Measurements from ENCODE around the gene IRF8.

IRF8 gene

DNA sequence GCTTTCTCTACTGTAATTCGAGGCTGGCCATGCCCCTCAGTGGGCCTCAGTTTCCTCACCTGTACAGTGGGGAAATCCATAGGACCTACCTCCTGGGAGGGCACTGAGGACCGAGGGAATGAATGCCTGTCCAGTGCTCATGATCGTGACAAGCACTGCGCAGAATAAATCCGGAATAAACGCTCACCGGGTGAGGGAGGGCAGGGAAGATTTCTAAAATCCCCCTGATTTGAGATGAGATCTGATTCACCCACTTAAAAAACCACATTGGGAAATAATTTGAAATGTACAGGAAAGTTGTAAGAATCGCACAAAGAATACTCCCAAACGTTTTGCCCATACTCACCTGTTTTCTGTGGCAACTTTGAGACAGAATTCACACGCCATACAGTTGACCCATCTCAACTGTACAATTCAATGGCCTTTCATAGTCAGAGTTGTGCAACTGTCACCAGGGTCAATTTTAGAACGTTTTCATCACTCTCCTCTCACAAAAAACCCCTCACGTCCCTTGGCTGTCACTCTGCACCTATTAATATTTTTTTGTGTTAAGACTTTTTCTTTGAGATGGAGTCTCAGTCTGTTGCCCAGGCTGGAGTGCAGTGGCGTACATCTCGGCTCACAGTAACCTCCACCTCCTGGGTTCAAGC, 49.8 kb downstream of the IRF8 start:
- no peak for DNase-seq
- intact Hi-C loops (cut with DNase I), result no loop called here

DNA sequence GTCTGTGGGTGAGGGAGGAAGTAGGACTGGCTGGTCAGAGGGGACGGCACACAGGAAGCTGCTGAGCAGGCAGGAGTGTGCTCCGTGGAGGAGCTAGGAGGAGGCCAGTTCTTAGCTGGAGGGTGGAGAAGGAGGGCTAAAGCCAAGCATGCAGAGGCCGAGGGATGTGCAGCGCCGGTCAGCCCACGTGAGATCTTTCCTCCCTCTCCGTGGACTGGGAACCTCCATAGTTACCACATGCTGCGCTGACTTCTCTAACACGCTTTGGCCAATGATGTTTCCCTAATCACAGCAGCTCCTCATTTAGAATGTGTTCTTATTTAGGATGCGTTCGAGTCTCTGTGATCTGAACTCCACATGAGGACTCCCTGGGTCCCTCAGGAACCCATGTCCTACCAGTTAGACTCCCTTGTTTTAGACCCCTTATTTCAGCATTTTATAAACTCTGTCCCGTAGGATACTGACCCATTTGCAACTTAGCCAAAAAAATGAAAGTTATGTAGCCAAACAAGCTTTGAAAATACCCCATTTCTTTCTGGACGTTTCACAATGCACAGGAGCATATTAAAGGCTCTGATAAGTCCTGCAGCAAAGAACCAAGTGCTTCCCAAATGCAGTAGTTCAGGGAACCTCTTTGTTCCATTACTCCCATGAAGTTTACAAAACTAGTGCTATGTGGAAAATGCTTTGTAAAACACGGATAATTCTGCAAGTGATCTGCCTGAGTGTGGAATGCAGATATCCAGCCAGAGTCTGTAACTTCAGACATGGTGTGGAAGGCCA, 51.4 kb downstream of the IRF8 start:
- DNase-seq, result no peak
- intact Hi-C loops (cut with DNase I), result no loop called here

DNA sequence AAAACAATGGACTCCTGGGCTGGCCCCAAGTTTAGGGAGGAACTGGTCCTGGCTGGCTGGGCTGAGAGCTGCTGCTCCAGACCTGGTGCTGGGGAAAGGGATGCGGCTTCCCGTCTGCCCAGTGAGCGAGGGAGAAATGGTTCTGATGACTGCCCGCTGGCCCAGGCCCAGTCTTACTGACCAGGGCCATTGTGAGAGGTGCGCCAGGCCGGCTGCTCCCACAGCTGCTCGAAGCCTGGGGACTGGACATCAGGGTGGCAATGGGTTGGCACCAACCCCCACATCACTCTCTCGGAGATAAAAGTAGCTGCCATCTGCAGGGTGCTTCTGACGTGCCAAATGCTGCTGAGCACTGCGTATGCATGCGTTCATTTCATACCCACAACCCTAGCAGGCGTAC, 53.2 kb downstream of the IRF8 start:
- intact Hi-C loops (cut with DNase I), result no loop called here
- DNase-seq, result no peak

DNA sequence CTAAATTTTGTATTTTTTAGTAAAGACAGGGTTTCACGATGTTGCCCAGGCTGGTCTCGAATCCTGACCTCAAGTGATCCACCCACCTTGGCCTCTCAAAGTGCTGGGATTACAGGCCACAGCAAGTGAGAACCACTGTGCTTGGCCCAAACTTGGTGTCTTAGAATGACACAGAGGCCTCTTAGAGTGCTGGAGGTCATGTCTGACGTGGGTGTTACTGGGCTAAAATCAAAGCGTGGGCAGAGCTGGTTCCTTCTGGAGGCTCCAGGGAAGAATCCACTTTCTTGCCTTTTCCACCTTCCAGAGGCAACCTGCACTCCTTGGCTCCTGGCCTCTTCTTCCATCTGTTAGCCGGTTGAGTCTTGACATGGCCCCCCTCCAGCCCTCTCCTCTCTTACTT, 53.8 kb downstream of the IRF8 start:
- peak in 1 of 10 donors; percentile 8 for DNase-seq
- intact Hi-C loops (cut with DNase I), result no loop called here

DNA sequence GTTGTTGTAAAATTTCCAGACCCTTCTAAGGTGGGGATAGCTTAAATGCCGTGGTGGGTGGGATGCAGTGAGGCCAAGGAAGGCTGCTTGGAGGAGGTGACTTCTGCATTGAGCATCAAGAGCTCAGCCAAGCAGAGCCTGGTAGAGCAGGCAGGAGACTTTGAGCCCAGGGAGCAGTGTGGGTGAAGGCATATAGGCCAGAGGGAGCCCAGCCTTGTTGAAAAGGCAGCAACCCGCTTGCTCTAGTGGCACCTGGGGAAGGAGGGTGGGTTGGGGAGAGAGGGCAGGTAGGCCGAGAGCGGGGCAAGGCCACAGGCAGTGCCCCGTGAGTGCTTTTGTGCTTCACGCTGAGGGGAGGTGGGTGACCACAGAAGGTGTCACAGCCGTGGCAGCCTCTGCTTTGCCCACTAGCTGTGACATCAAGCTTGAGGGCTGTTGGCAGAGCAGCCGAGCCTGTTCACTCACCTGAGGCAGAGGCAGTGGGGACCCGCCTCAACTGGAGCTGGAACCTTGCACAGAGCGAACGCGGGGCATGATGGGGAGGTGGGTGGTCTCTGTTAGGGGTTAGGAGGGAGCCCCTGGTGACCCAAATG, 56.1 kb downstream of the IRF8 start:
- intact Hi-C loops (cut with DNase I), result no loop called here
- DNase-seq, result peak in 2 of 10 donors; percentile 32 to 38

DNA sequence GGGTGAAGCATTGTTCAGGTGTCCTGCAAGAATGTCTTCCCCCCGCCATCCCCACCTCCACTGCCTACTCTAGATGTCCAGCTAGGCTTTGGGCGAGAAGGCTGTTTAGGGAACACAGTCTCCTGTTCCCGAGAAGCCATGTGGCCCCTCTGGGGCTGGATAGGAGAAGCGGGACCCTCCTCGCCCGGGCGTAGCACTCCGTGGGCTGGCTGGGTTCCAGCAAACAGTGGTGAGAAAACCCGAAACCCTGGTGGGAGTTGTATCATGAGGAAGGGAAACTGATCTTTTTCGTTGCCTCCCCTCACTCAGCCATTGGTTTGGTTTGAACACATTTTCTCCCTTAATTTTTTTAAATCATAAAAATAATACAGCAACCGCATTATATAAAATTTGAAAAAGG, 56.6 kb downstream of the IRF8 start:
- intact Hi-C loops (cut with DNase I), result no loop called here
- DNase-seq, result peak in 2 of 10 donors; percentile 44 to 61

DNA sequence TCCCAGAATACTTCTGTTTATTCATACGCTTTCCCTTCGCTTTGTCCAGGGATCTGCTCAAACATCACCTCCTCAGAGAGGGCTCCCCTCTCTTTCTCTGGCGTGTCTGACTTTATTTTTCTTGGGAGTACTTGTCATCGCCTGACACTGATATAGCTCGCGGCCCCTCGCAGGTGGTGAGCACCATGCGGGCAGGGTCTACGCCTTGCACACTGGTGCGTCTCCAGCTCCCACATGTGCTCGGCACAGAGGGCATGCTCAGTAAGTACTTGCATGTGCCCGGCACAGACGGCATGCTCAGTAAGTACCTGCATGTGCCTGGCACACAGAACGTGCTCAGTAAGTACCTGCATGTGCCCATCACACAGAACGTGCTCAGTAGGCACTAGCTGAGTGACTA, 57.5 kb downstream of the IRF8 start:
- intact Hi-C loops (cut with DNase I), result no loop called here
- peak in 1 of 10 donors; percentile 77 for DNase-seq

DNA sequence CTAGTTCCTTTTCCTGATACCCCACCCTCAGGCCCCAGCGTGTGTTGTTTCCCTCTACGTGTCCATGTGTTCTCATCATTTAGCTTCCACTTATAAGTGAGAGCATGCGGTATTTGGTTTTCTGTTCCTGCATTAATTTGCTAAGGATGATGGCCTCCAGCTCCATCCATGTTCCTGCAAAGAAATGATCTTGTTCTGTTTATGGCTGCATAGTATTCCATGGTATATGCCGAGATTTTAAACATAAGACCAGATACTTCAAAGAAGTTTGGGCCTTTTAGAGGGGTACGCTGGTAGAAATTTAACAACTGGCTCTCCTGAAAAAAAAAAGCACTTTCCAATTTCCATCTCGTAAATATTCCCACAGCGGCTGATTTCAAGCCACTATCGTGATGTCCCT, 59.8 kb downstream of the IRF8 start:
- no peak for DNase-seq
- intact Hi-C loops (cut with DNase I), result no loop called here

DNA sequence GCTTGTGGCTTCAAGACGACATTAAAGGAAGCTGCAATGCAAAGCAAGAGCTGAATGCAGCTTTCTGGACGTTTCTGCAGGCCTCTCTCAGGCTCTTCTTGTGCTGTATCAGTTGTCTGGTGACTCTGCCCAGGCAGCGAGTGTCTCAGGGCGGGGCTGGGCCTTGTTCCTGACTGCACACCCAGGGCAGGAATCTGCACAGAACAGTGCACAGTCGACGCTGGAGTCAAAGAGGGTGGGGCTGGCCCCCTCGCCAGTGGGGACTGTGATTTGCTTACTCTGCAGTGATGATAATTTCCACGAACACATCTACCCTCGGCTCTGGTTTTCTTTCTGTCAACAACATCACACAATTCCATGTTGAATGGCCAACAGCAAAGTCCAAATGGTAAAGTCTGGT, 60.7 kb downstream of the IRF8 start:
- no peak for DNase-seq
- intact Hi-C loops (cut with DNase I), result no loop called here

DNA sequence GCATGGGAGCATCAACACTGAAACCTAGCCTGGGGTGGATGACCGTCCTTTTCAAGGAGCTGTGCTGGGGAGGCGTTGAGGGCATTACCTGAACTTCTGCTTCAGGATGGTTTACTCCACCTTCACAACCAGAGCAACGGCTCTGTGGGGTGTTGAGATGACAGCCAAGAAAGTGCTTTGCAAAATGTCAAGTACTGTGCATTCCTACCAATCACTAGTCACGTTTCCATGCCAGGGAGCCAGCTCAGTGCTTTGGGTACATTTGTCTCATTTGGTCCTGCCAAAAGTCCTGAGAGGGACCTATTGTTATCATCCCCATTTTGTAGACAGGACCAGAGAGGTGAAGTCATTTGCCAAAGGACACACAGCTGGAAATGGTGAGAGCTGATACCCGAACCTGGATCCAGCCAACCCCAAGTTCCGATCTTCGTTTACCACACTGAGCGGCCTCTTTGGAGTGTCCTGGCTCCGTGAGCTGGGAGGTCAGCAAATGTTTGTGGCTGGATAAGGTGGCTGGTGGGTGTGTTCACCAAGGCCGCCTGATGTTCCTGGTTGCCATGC, 61.6 kb downstream of the IRF8 start:
- intact Hi-C loops (cut with DNase I), result no loop called here
- peak in 1 of 10 donors; percentile 25 for DNase-seq

DNA sequence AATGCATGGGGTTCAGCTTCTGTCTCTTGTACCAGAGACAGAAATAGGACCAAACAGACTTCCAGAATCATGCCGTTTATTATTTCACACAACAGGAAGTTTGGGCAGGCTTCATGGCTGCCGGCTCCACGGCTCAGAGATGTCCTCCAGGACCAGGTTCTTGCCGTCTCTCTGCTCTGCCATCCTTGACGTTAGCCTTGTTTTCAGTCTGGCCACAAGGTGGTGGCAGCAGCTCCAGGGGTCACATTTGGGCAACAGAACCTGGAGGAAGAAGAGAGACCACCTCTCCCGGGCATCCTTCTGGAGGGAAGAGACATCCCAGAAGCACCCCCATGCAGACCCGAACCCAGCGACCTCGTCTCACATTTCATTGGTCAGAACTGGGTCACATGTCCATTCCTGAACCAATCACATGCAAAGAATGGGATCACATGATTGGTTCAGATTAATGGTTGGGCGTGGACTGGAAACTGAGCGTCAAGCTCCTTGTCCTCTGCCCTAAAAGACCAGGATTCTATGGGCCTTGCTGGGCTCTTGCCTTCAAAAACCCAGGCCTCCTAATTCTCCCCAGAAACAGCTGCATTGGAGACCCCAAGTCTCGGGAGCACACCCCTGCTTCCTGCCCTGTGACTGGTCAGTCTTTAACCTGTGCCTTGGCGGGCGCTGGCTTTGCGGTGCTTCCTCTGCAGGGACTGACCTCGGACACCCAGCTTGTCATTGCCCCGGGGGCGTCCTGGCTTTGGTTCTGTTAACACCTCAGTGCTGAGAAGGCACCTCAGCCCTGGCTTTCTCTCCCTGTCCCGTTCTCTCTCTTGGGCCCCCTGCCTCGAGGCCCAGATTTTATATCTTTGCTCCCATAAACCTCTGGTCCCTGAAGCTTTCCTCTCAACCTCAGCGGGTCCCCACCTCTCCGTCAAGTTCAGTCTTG, 63.3 kb downstream of the IRF8 start:
- DNase-seq, result peak in 1 of 10 donors; percentile 65
- intact Hi-C loops (cut with DNase I), result no loop called here

DNA sequence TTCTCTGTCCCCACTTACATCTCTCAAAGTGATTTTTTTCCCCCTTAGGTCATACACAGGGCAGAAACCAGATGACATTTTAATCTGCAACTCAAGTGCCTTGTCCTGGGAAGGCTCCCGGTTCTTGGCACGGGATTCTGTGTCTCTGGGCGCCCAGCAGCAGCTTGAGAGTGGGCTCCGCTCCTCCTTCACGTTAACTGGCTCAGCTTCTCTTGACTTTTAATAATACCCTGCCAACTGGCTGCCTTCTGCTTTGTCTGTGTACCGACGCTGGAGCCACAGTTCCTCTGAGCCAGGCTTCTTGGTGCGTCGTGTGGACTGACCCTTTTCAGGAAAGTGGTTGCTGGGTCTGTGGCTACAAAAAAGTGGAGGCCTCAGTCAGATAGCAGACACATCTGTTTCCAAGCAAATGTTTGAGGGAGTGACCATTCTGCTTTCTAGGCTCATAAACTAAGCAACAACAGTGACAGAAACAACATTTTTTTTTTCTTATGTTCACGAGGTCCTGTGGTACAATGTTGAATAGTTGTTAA, 64.9 kb downstream of the IRF8 start:
- intact Hi-C loops (cut with DNase I), result no loop called here

DNA sequence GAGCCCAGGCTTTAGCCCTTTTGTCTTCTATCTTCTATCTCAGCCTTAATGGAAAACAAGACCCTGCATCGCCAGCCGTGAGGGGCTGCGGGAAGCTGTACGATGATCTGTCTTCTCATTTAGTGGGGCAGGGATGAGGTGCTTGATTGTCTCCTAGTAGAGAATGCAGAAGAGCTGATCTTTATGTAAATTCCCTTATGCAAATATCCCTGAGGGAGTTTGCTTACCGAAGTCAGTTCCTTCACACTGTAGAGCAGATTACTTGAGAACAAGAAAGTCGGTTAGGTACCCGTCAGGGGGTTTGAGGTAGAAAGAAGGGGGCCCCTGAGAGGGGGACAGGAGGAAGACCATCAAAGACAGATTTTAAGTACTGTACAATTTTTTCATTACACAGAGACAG, 66.2 kb downstream of the IRF8 start:
- peak in 1 of 10 donors; percentile 19 for DNase-seq
- intact Hi-C loops (cut with DNase I), result no loop called here

More for the DNA sequence above, 64.9 kb downstream of the IRF8 start:
- peak in 2 of 10 donors; percentile 23 to 76 for DNase-seq

DNA sequence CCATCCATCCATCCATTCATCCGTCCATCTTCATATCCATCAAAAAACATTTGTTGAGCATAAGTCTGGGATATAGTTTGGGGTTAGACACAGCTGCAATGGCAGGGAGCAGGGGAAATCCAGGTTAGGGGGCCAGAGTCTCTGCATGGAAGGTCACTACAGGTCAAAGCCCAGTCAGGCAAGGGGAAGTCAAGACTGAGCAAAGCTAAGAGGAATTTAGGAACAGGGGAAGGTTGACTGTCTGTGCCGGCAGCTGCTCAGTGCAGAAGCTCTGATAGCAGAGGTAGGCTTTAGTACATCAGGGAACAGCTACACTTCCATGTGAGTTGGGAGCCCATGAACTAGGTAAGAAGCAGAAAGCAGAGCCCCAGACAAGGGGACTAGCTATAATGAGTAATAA, 68.1 kb downstream of the IRF8 start:
- peak in 1 of 10 donors; percentile 3 for DNase-seq
- intact Hi-C loops (cut with DNase I), result no loop called here

DNA sequence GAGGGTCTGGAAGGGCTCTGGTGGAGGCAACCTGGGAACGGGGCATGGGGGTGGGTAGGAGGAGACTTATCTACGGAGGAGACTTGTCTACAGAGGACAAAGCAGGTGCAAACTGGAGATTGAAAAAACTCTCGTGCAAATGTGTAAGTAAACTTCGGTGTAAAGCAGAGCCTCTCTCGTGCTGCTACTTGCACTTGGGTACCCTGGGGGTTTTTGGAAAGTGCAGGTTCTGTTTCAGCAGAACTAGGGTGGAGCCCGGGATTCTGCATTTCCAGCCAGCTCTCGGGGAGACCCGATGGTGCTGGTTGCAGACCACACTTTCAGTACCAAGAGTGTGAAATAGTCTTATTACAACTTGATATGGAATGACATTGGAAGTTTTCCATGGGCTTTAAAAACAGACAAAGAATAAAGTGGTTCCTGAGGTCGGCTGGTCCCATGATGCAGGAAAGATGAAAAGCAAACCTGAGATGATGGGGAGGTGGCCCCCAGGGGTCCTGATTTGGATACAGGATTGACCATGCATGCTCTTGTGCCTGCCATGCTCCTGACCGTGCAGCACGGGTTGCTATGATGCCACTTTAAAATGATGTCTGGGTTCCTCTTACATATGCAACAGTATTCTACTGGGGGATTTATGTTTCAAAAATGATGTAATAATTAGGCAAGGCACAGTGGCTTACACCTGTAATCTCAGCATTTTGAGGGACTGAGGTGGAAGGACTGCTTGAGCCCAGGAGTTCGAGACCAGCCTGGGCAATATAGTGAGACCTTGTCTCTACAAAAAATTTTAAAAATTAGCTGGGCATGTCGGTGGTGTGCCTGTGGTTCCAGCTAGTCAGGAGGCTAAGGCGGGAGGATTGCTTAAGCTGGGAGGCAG, 69.3 kb downstream of the IRF8 start:
- DNase-seq, result peak in 1 of 10 donors; percentile 4
- intact Hi-C loops (cut with DNase I), result no loop called here

DNA sequence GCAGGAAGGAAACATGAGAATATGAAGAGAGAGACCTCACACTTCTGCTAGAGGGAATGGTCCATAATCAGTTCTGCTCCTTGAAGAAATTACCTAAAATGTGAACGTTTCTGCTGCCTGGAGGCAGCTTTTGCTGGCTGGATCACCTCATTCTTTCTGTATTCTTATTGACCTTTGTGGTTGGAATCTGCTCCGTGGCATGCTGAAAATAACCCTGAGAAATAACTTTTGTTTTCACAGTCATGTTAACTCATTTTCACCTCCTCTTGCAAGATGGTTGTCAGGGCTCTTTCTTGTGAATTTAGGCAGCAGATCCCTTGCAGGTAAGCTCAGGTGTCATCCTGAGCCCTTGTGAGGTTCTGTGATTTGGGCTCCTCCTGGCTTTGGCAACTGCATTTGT, 70.2 kb downstream of the IRF8 start:
- DNase-seq, result no peak
- intact Hi-C loops (cut with DNase I), result no loop called here

DNA sequence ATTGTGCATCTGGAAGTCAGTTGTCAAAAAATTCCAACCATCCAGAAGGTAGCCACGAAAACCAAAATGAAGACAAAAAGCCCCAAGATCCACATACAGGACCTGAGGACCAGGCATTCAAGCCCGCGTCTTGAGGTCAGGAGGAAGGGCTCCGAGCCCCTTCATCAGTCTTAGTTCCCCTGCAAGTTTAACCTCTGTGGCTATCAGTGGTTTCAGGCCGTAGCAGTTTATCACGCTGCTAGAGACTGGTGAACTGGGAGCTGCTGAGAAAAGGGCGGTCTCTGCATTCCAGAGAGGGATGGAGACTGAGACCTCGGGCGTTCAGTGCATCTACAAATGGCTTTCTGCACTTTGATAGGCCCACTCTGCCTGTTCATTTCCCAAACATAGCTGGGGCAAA, 70.6 kb downstream of the IRF8 start:
- intact Hi-C loops (cut with DNase I), result no loop called here
- peak in 1 of 10 donors; percentile 11 for DNase-seq

DNA sequence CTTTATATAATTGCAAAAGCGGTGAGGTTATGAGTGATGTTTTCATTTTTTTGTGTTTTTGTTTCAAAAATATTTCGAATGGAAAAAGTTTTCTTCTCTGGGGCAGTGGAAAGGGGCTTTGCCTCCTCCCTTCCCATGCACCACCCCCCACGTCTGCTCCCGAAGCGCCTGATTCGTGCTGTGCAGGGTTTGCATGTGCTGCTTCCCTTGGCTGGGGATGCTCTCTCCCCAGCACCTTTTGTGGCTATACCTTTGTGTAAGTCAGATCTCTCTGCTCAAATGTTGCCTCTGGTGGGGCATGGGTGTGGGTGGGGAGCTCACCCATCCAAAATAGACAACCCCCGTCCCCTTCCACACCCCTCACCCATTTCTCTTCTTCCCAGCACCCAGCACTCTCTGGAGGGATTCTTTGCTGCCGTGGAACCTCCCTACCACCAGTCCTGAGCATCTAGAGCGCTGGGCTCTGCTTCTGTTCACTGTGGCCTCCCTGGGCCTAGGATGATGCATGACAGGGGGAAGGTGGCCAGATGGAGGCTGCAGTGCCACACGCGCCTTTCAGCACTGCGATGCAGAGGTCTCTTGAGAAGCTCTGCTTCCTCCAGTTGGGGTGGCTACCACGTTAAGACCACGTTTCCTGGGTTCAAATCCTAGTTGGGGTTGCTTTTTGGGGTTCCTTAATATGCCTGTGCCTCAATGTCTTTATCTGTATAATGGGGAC, 71.2 kb downstream of the IRF8 start:
- DNase-seq, result peak in 1 of 10 donors; percentile 51
- intact Hi-C loops (cut with DNase I), result no loop called here
